IMR-90 (cell line): ENCODE measurements around the gene LIPI. TPM values are rescaled to one million over a fixed set of nuclear protein-coding genes. Genes with fewer than 3 reads are reported as not detected.

ENCODE experiments used
- ATAC-seq: fragments of 200-7000 bp; cut with Tn5 transposase; 2 replicates; pipeline ENCODE4 v1.9.1; 2020; ENCODE audit warnings: low read depth, mild to moderate bottlenecking, moderate library complexity
- BruUV-seq: library from RNA; stranded (reverse); fragments of 400-500 nt; replicated peaks from 2 replicates; lab custom pipeline; 2021; lab: Mats Ljungman, UMichigan
- CTCF ChIA-PET: fragments of 300-600 bp; formaldehyde crosslinking; extraction: SDS; loops from one replicate; lab custom pipeline; 2021; ENCODE audit warnings: antibody characterized with exemption; lab: Yijun Ruan, JAX
- POLR2A ChIA-PET: fragments of 300-600 bp; sonication (Branson Sonifier 250); formaldehyde crosslinking; loops from one replicate; lab custom pipeline; 2022; ENCODE audit warnings: antibody characterized with exemption; ENCODE audit not compliant: unreplicated experiment; lab: Charles Lee
- DNase-seq: peaks from one replicate; pipeline ENCODE4 v3.0.0; 2013
- H2AFZ ChIP-seq: replicated peaks from 2 replicates; pipeline ENCODE3; 2013; ENCODE audit warnings: low read length, mild to moderate bottlenecking; ENCODE audit not compliant: poor library complexity
- H2AK5ac ChIP-seq: 2 replicates; pipeline ENCODE4 v1.6.1; 2013; ENCODE audit warnings: low read depth, low read length, inconsistent platforms
- H2AK9ac ChIP-seq: replicated peaks from 2 replicates; pipeline ENCODE3; 2013; ENCODE audit warnings: mild to moderate bottlenecking, low read depth, low read length, moderate library complexity; ENCODE audit not compliant: poor library complexity
- H2BK120ac ChIP-seq: 2 replicates; pipeline ENCODE4 v1.6.1; 2013; ENCODE audit warnings: low read depth, low read length, inconsistent platforms
- H2BK15ac ChIP-seq: 3 replicates; pipeline ENCODE4 v1.6.1; 2013; ENCODE audit warnings: low read depth, low read length, inconsistent platforms
- H2BK20ac ChIP-seq: 2 replicates; pipeline ENCODE4 v1.6.1; 2013; ENCODE audit warnings: low read depth, mild to moderate bottlenecking, inconsistent platforms, low read length, moderate library complexity
- H2BK5ac ChIP-seq: 2 replicates; pipeline ENCODE4 v1.6.1; 2013; ENCODE audit warnings: mild to moderate bottlenecking, low read depth, low read length, inconsistent platforms; ENCODE audit not compliant: poor library complexity, severe bottlenecking
- H3K14ac ChIP-seq: replicated peaks from 2 replicates; pipeline ENCODE4 v1.6.1; 2013; ENCODE audit warnings: low read depth, low read length, inconsistent platforms
- H3K18ac ChIP-seq: 2 replicates; pipeline ENCODE4 v1.6.1; 2013; ENCODE audit warnings: low read depth, low read length, control low read depth
- H3K23ac ChIP-seq: 2 replicates; pipeline ENCODE4 v1.6.1; 2013; ENCODE audit warnings: low read depth, low read length, inconsistent platforms
- H3K27ac ChIP-seq: 2 replicates; pipeline ENCODE4 v1.5.1; 2013; ENCODE audit warnings: mild to moderate bottlenecking, control low read depth, low read length; ENCODE audit not compliant: insufficient read depth
- H3K27me3 ChIP-seq: 2 replicates; pipeline ENCODE4 v1.6.1; 2013; ENCODE audit warnings: low read length; ENCODE audit not compliant: control insufficient read depth, insufficient read depth
- H3K36me3 ChIP-seq: 2 replicates; pipeline ENCODE4 v1.6.1; 2013; ENCODE audit warnings: low read length, mixed read lengths; ENCODE audit not compliant: control insufficient read depth, insufficient read depth
- H3K4ac ChIP-seq: 2 replicates; pipeline ENCODE4 v1.6.1; 2013; ENCODE audit warnings: low read depth, low read length, inconsistent platforms
- H3K4me1 ChIP-seq: 2 replicates; pipeline ENCODE4 v1.6.1; 2013; ENCODE audit warnings: low read length, mixed read lengths; ENCODE audit not compliant: control insufficient read depth, insufficient read depth
- H3K4me2 ChIP-seq: 2 replicates; pipeline ENCODE4 v1.6.1; 2013; ENCODE audit warnings: low read depth, mild to moderate bottlenecking, control low read depth, low read length, moderate library complexity
- H3K4me3 ChIP-seq: 2 replicates; pipeline ENCODE4 v1.5.1; 2013; ENCODE audit warnings: low read depth, mild to moderate bottlenecking, control low read depth, low read length, moderate library complexity; ENCODE audit not compliant: insufficient read depth
- H3K56ac ChIP-seq: 2 replicates; pipeline ENCODE4 v1.6.1; 2013; ENCODE audit warnings: low read length, inconsistent platforms; ENCODE audit not compliant: insufficient read depth; ENCODE audit errors: extremely low read depth
- H3K79me1 ChIP-seq, 2 experiments: 2 replicates each; pipeline ENCODE4 v1.6.1; 2013; ENCODE audit warnings: low read length in 2 of 2, inconsistent platforms in 1 of 2, low read depth in 1 of 2
- H3K9ac ChIP-seq: 2 replicates; pipeline ENCODE4 v1.6.1; 2013; ENCODE audit warnings: low read depth, low read length, control low read depth
- H3K9me1 ChIP-seq: 2 replicates; pipeline ENCODE4 v1.6.1; 2013; ENCODE audit warnings: low read length, inconsistent platforms; ENCODE audit not compliant: insufficient read depth
- H3K9me3 ChIP-seq: 2 replicates; pipeline ENCODE4 v1.6.1; 2013; ENCODE audit warnings: low read length; ENCODE audit not compliant: control insufficient read depth, insufficient read depth
- H4K20me1 ChIP-seq: 2 replicates; pipeline ENCODE4 v1.6.1; 2013; ENCODE audit warnings: low read length, inconsistent platforms; ENCODE audit not compliant: insufficient read depth
- H4K5ac ChIP-seq: 2 replicates; pipeline ENCODE4 v1.6.1; 2013; ENCODE audit warnings: mild to moderate bottlenecking, low read depth, low read length, control low read depth
- H4K8ac ChIP-seq, 2 experiments: 2 replicates each; pipeline ENCODE4 v1.6.1; 2013; ENCODE audit warnings: low read depth in 2 of 2, low read length in 2 of 2, control low read depth in 1 of 2, inconsistent platforms in 1 of 2
- H4K91ac ChIP-seq: 2 replicates; pipeline ENCODE4 v1.6.1; 2013; ENCODE audit warnings: low read depth, low read length, inconsistent platforms; ENCODE audit not compliant: insufficient read depth
- BHLHE40 ChIP-seq: fragments of 150-350 bp; IDR thresholded peaks from 2 replicates; pipeline ENCODE4 v1.6.1; 2016; ENCODE audit warnings: mild to moderate bottlenecking, low read depth, low read length
- ELK1 ChIP-seq: fragments of 150-350 bp; IDR thresholded peaks from 2 replicates; pipeline ENCODE4 v1.6.1; 2016; ENCODE audit warnings: low read depth, mild to moderate bottlenecking, low read length, moderate library complexity, borderline replicate concordance
- FOS ChIP-seq: fragments of 150-350 bp; IDR thresholded peaks from 2 replicates; pipeline ENCODE4 v1.6.1; 2016; ENCODE audit warnings: low read depth, low read length
- MAFK ChIP-seq: IDR thresholded peaks from 2 replicates; pipeline ENCODE4 v1.6.1; 2012; ENCODE audit warnings: low read depth, low read length, improper control_type of control experiment
- MXI1 ChIP-seq: IDR thresholded peaks from 2 replicates; pipeline ENCODE4 v1.6.1; 2012; ENCODE audit warnings: low read depth, mild to moderate bottlenecking, low read length, moderate library complexity, borderline replicate concordance
- NFE2L2 ChIP-seq: fragments of 150-350 bp; IDR thresholded peaks from 2 replicates; pipeline ENCODE4 v1.6.1; 2016; ENCODE audit warnings: low read depth, mild to moderate bottlenecking, low read length
- WGBS, 2 experiments: methylation state at CpG; one replicate each; pipeline versions ENCODE4 v1.1.5 to v1.1.7; 2013; ENCODE audit warnings: missing lambda C conversion rate in 2 of 2; ENCODE audit not compliant: insufficient read length in 1 of 2; ENCODE audit errors: extremely low coverage in 2 of 2; 5-methylcytosine and 5-hydroxymethylcytosine counted together
- dilution Hi-C: fragments of 300-500 bp; cut with HindIII; formaldehyde crosslinking; loops from one replicate; pipeline ENCODE4 v1.14.3; 2018; ENCODE audit warnings: low sequenced_read_pairs; ENCODE audit not compliant: unreplicated experiment
- in situ Hi-C: fragments of 300-500 bp; cut with MboI; formaldehyde crosslinking; loops from 3 replicates; pipeline ENCODE4 v1.14.3; 2019; ENCODE audit warnings: low sequenced_read_pairs, inconsistent platforms, mixed read lengths
- intact Hi-C: fragments of 100-400 bp; cut with micrococcal nuclease; formaldehyde crosslinking; loops from 2 replicates; pipeline ENCODE4 v1.10.0; 2022
- polyA plus RNA-seq, 3 experiments: library from polyadenylated mRNA; depleted of rRNA; stranded (reverse); fragments of >200 nt; gene quantifications; 2 replicates each; pipeline ENCODE4 v1.2.3, GENCODE V29; 2012; ENCODE audit warnings: low replicate concordance in 1 of 3
- total RNA-seq: library from RNA; depleted of rRNA; stranded (reverse); fragments of >200 nt; gene quantifications from 2 replicates; pipeline ENCODE4 v1.2.3, GENCODE V29; 2012

LIPI gene
- total and polyA plus RNA-seq, 2 of the 4 experiments (the other 2 are of a cell fraction) = not detected

- Histone ChIP-seq H3K27me3 (no peaks in the 10 kb centered on the region), H3K4ac (no peak overlapping the region), H2AK9ac (no peak overlapping the region), H2BK15ac (no peak overlapping the region), H3K9ac (no peak overlapping the region), H3K9me1 (no peaks in the 10 kb centered on the region), H3K79me1 (no peaks in the 10 kb centered on the region), H3K14ac (no peak overlapping the region), H4K5ac (no peak overlapping the region), H3K18ac (no peak overlapping the region), H2AFZ (no peak overlapping the region), H3K23ac (no peak overlapping the region), H2AK5ac (no peak overlapping the region), H3K27ac (no peak overlapping the region), H2BK120ac (no peak overlapping the region), H2BK20ac (no peak overlapping the region), H3K4me1 (no peaks in the 10 kb centered on the region), H3K9me3 (peaks cover 10% of the 10 kb centered on the region; the same call in 1 of the 2 replicates), H4K20me1 (no peaks in the 10 kb centered on the region), H4K8ac (no peak overlapping the region), H3K4me2 (no peak overlapping the region), H4K91ac (no peak overlapping the region), H2BK5ac (no peak overlapping the region), H3K4me3 (no peak overlapping the region), H3K56ac (no peak overlapping the region), H3K36me3 (no peaks in the 10 kb centered on the region)
- no peak for ATAC-seq
- no peak for DNase-seq
- CTCF ChIA-PET = no interaction called here
- in situ Hi-C loops (no loop called here), dilution Hi-C loops (no loop called here), intact Hi-C loops (no loop called here)
- POLR2A ChIA-PET = no interaction called here
- 95% methylated on average over 13 of the region's 32 CpGs; no CpG with 5 or more reads in 1 of the 2 experiments for WGBS, 2 experiments
- no peak for TF ChIP-seq MXI1
- no peak for TF ChIP-seq MAFK
- no peak for TF ChIP-seq BHLHE40
- TF ChIP-seq ELK1 = no peak
- no peak for TF ChIP-seq FOS
- no peak for TF ChIP-seq NFE2L2
- no TSS peak for BruUV-seq
Observed at GRCh38 chr21:14076143-14076806, 134.5 kb downstream of the LIPI start.
